HL-60/S4 treated with retinoic acid at 250 ng/mL for 4 days and 3 days (cell line): ENCODE data around the gene EFEMP1.

Source experiments
- in situ Hi-C: fragments of 300-500 bp; cut with MboI; formaldehyde crosslinking; loops from 2 replicates; pipeline ENCODE4 v1.7.0; 2022; ENCODE audit warnings: low sequenced_read_pairs

Gene EFEMP1

DNA sequence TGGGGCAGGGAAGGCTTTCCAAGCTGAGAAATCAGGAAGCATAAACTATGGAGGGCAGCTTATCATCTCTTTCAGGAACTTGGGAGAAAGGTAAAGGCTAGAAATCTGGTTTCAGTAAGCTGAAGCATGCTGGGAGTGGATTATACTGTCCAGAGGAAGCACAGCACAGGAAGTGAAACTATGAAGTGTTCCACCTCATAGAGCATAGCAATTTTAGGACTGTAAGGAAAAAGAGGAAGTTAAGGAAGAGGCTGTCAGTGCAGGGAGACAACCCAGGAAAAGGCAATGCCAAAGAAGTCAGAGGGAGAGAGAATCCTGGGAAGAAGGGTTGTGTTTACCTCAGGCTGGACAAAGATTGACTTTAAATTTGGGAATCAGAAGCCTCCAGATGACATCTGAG is 51.9 kb downstream of the EFEMP1 start:
- in situ Hi-C loops: no loop called here

DNA sequence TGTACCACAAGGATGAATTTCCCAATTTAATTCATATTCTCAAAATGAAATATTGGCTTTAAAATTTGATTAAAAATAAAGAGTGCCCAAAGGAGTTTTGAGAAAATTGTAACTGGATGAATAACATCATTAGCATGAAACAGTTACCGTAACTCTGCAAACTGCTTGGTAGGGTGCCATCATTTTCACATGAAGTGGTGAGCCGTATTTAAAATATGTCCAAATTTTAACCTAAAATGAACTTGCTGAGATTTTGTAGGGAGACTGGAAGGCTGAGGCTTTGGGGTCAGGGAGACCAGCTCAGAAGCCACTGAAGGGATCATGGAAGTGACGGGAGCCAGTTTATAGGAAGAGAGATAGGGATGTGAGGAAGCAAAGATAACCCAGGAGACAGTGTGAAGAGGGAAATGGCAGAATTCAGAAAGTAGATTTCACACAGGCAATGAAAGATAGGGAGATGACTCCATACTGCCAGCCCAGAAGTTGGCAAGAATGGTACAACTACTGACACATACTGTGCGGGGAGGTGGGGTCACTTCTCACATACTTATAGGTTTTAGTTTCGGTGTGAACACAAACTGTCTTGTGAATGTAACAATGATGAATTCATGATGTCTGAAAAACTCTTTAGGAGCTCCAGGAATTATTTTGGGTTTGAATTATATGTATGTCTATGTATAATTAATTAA is 53.8 kb downstream of the EFEMP1 start:
- in situ Hi-C loops: no loop called here

DNA sequence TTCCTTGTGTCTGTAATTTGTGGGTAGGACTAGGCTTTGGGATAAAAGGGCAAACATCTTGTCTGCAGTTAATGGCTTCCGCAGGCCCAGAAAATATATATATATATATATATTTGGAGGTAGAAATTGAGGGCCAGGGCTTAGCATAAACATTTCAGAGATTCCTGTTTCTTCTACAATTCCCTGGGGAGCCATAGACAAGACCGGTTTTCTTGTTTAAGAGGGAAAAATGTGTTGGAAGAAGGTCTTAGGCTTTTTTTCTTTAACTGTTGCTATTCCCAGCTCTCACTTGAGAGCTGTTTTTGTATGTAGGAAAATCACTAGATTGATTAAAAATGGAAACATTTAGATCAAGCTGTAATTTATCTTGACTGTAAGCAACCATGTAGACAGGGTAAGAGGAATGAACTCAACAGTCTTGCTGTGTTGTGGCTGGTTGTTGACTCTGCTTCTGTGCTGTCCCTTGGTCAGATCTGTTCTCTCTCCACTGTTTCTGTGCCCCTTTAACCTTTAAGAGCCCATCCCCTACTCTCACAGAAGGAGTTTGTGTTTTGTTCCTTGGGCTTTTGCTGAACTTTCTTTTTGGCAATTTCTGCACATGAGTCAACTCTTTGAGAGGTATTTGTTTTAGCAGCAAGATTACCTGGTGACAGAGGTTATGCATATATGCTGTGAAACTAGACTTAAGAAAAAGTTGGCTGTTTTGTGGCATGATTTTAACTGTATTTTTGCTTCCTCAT is 58.3 kb downstream of the EFEMP1 start:
- in situ Hi-C loops: no loop called here

- in situ Hi-C loops: no loop called here
These were observed 59.1 kb downstream of the EFEMP1 start for GRCh38 chr2:55864351-55865084.

DNA sequence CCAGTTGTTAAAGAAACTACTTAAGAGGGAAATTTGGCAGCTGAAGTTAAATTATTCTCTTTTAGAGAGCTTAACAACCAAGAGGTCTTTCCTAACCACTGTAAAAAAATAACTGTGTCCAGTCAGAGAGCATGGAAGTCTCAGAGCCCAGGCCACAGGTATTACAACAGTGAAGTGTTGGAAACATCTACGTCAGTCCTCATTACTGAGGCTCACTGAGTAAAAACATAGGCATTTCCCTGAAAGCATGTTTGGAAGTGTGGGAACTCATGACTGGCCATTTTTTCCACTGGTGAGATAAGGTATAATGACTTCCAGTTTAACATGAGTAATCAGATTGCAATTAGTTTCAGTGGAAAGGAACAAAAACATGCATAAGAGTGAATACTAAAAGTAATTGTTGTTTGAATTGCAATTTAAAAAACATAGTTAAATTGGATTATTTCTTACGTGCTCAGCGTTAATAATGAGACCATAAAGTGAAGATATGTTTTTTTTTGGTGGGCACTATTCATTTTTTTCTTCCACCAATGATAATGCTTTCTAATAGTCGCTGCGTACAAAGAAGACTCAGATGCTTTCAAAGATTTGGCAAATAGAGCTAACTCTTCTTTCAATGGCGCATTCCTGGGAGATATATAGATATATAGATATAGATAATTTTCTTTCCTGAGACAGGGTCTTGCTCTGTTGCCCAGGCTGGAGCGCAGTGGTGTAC is 60.8 kb downstream of the EFEMP1 start:
- in situ Hi-C loops: no loop called here

DNA sequence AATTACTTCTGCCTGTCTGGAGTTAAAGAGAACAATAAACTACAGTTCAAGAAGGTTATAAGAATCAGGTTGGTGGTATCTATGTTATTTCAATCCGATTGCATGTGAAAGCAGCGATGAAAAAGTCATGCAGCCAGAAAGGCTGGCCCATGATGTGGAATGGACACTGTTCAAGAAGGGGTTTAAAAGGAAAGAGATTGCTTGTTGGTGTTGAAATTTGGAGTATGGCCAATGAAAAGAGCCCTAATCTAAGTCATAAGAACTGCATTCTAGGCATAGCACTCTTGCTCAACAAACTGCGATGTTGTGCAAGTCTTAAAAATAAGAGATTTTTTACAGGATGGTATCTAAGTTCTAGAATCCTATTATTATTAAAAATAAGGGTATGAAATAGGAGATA is 61.3 kb downstream of the EFEMP1 start:
- in situ Hi-C loops: no loop called here

- in situ Hi-C loops: no loop called here
These were observed 61.8 kb downstream of the EFEMP1 start for GRCh38 chr2:55861733-55862132.

GRCh38 chr2:55860832-55861231 is 62.8 kb downstream of the EFEMP1 start:
- in situ Hi-C loops: no loop called here

- in situ Hi-C loops: no loop called here
These were observed 63.7 kb downstream of the EFEMP1 start for GRCh38 chr2:55859875-55860274.

- in situ Hi-C loops: no loop called here
These were observed 65.8 kb downstream of the EFEMP1 start for GRCh38 chr2:55857766-55858165.

DNA sequence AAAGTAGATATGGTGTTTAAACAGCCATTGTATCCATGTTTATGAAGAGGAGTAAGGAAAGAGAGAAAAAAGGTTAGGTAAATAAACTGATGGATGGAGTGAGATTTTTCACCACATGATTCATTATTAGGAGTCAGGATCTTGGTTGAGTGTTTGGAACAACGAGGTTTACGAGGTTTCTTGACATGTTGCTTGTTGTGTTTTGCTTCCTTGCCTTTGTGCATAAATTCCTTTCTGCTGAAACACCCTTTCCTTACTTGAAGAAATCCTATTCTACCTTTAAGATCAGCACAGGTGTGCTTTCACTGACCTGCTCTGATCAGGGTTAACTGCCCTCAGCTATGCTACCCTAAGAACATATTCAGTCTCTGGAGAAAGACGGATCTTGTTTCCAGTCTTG is 66.6 kb downstream of the EFEMP1 start:
- in situ Hi-C loops: no loop called here

- in situ Hi-C loops: no loop called here
These were observed 75.5 kb downstream of the EFEMP1 start for GRCh38 chr2:55848096-55848495.

GRCh38 chr2:55846426-55846825 is 77.2 kb downstream of the EFEMP1 start:
- in situ Hi-C loops: no loop called here

DNA sequence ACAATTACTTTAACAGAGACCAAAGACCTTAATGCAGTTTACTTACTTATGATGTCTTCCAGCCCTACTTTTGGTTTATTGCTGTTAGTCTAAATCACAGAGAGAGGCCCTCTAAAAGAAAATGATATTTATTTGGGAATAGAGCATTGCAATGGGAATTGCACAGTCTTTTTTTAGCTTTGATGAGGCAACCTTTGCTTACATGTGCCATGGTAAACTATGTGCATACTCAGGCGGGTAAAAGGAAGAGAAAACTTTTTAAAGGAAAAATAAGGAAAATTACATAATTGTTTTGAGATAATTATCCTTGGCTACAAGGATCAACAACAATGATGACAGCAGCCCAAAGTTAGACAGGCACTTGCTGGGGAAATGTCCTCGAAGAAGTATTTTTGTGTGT is 78.6 kb downstream of the EFEMP1 start:
- in situ Hi-C loops: no loop called here

DNA sequence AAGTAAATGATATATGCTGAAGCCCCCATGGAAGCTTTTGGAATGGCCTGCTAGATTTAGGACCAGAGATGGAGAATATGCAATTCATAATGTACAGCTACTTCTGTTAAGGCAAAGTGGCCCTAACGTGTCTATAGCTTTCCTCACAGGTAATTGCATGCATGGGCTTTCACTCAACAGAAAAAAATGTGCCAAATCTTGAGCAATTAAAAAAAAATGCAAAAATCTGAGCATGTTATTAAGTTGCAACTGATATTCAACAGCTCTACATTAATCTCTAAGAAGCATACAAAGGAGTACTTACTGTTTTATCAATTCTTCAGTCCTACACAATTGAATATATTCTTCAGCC is 79.6 kb downstream of the EFEMP1 start:
- in situ Hi-C loops: no loop called here

DNA sequence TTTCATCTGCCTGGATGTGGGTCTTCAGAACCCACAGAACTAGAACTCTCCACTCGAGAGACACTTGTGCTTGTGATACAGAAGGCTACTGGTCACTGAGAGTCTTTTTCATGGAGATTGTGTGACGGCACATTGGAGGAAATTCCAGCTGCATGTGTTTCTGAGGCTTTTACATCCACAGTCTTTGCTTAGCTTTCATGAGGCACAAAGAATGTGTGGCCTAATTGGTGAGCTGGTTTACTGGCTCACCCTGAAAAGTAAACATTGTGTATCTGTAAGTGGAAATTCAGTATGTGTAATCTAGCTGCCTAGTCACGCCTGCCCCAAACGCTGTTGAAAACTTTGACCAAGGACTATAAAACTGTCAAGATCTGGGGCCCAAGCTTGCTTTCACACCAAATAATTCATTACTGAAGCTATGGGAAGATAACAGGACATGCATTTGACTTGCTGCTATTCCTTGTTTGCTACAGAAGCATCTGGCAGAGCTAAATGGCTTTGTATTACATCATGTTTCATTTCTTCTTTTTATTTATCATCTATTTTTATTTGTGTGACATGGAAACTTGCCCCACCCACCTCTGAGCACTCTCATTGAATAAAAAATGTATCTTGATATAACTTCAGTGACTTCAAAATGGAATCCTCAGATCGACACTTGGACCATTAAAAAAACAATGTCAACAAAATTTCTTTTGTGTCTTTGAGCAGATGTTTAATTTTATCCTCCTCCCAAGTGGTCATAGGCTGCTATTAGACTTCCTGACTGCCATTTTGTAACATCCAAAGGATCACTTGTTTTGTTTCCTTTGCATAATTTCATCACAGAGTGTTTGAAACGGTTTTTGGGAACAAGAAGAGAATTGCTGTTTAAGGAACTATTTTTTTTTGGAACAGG is 80.2 kb downstream of the EFEMP1 start:
- in situ Hi-C loops: no loop called here

GRCh38 chr2:55842046-55842445 is 81.5 kb downstream of the EFEMP1 start:
- in situ Hi-C loops: no loop called here

- in situ Hi-C loops: no loop called here
These were observed 83.1 kb downstream of the EFEMP1 start for GRCh38 chr2:55840460-55840859.

DNA sequence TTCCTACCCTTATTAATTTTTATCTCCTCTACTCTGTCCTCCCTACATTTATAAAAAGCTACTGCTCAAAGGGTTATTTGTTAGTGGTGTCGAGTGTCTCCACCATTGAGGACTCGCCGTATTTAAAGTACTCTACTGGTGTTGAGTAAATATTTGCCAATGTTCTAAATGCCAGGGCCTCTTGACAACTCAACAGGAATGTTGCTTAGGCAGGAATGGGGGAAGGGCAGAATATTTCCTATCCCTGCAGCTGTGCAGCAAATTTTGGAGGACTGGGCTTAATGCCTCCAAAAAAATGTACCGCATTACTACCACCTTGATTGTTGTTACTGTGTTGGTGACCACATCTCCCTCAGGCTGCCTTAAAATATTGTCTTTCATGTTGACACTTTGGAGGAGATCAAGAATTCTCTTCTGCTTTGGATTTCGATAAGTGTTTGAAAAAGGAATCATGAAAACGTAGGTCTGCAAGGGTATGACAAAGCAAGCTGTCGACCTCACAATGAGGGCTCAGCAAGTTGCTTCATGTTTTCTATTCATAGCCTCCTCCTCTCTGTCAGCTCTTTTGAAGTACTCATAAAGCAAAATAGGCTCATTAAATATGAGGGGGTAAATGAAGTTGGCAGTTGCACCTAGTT is 84.3 kb downstream of the EFEMP1 start:
- in situ Hi-C loops: no loop called here

GRCh38 chr2:55838653-55839052 is 84.9 kb downstream of the EFEMP1 start:
- in situ Hi-C loops: no loop called here
